Stimulated activated CD8-positive, alpha-beta memory T cell treated with anti-CD3 and anti-CD28 coated beads, Interleukin-4, amount 100 ng/mL, for 24 hours (primary cell): Measurements from ENCODE around the gene MTNR1A.
"Not testable (repeated sequence)": the region's sequence is repeated elsewhere in the genome, so short reads cannot be mapped to it uniquely, and the experiment has no call there.

Experiments
- DNase-seq: peaks from one replicate; pipeline ENCODE4 v3.0.0-alpha.2; 2020; ENCODE audit warnings: low read depth

Gene MTNR1A

GRCh38 chr4:186561748-186562147 lies 6.4 kb upstream of the MTNR1A start:
- no peak for DNase-seq

GRCh38 chr4:186560647-186561046 lies 5.3 kb upstream of the MTNR1A start:
- DNase-seq, result no peak

DNA sequence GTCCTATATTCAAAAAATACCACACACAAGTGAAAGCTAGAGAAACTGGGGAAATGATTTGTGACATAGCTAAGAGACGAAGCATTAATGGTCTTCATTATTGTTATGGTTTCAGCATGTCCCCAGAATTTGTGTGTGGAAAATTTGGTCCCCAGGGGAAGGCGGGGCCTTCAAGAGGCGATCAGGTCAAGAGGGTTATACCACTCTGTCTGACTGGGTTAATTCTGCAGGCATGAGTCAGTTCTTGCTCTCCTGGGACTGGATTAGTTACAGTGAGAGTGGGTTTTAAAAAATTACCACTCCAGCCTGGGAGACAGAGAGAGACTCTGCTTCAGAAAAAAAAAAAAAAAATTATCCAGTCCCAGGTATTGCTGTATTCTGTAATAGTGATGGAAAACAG lies 2.1 kb upstream of the MTNR1A start:
- no peak for DNase-seq

- no peak for DNase-seq
These were observed 1.7 kb upstream of the MTNR1A start for GRCh38 chr4:186557061-186557460.

GRCh38 chr4:186554539-186554913 lies 841 bp downstream of the MTNR1A start:
- no peak for DNase-seq

DNA sequence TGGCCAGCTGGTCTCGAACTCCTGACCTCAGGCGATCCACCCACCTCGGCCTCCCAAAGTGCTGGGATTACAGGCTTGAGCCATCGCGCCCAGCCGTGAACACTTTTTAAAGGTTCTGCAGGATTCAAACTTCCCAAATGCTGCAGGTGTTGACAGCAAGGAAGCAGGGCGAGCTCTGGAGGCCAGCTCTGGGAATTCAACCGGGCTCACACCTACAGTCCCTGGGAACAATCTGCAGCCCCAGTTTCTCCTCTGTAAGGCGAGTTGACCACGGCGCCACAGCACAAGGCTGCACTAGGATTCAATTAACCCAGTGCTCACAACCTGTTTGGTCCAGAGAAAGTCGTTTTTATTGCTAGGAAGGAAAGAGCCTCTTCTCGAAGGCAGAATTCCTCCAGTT lies 1.6 kb downstream of the MTNR1A start:
- DNase-seq, result no peak

- no peak for DNase-seq
These were observed 3.5 kb downstream of the MTNR1A start for GRCh38 chr4:186551849-186552248.

GRCh38 chr4:186545436-186545835 lies 9.9 kb downstream of the MTNR1A start:
- DNase-seq, result no peak

DNA sequence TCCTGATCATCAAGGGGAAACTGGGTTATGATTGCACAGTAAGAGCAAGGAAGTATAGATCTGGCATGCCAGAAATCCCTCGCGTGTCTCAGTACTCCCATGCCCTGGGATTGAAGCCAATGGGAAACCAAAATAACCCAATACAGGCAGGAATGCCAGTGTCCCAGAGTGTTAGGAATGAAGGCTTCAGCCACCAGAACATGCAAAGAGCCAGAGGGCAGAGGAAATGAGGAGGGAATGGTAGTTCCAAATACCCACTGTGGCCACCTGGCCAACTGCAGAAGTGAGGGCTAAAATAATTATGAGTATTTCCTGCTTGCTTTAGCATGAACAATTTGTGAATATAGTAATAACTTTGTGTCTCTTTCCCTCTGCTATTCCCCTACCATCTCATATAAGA lies 12.2 kb downstream of the MTNR1A start:
- DNase-seq, result no peak

DNA sequence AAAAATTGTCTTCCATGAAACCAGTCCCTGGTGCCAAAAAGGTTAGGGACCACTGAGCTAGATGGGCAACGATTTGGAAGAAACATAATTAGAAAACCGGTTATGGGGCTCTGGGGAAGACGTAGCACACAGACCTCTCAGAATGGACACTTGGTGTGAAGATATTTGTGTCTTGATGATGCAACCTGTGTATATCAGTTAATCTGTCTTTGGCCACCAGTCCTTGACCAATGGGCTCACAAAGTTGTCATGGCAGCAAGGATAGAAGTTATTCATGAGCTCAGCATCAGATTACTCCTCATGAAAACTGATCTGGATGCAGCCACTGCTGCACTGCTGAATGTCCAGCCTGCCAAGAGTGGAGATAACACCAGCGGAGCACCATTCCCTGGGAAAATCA lies 13.6 kb downstream of the MTNR1A start:
- no peak for DNase-seq

- no peak for DNase-seq
These were observed 17.4 kb downstream of the MTNR1A start for GRCh38 chr4:186537843-186538521.

- no peak for DNase-seq
These were observed 19.1 kb downstream of the MTNR1A start for GRCh38 chr4:186536285-186536684.

- DNase-seq, result no peak
These were observed 21.3 kb downstream of the MTNR1A start for GRCh38 chr4:186534056-186534455.

- not testable (repeated sequence) for DNase-seq
These were observed 31.4 kb downstream of the MTNR1A start for GRCh38 chr4:186523927-186524326.

GRCh38 chr4:186516287-186516686 lies 39.1 kb downstream of the MTNR1A start:
- no peak for DNase-seq

GRCh38 chr4:186514271-186514950 lies 41.0 kb downstream of the MTNR1A start:
- DNase-seq, result no peak

DNA sequence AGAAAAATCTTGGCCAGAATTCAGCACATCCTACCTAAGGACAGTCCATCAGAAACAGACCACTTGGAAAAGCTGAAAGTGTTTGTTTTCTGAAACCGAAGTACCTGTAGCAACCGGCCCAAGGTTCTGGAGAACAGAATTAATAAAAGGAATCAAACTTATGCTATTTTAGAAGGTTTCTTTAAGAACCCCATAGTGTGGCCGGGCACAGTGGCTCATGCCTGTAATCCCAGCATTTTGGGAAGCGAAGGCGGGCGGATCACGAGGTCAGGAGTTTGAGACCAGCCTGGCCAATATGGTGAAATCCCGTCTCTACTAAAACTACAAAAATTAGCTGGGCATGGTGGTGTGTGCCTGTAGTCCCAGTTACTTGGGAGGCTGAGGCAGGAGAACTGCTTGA lies 50.6 kb downstream of the MTNR1A start:
- DNase-seq, result not testable (repeated sequence)

GRCh38 chr4:186502231-186502630 lies 53.1 kb downstream of the MTNR1A start:
- no peak for DNase-seq

DNA sequence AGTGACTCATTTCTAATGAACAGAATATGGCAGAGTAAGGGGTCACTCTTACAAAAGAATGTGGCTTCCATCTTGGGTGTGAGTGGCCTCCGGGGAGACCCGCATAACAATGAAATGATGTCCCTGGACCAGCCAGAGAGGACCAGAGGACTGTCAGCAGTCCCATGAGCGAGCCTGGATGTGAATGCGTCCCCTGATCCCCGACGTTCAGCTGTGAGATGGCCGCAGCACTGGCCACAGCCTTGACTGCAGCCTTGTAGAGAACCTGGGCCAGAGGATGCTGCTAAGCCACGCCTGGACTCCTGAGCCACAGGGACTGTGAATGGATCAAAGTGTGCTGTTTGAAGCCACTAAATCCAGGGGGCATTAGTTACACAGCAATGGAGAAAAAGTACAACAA lies 53.8 kb downstream of the MTNR1A start:
- no peak for DNase-seq

DNA sequence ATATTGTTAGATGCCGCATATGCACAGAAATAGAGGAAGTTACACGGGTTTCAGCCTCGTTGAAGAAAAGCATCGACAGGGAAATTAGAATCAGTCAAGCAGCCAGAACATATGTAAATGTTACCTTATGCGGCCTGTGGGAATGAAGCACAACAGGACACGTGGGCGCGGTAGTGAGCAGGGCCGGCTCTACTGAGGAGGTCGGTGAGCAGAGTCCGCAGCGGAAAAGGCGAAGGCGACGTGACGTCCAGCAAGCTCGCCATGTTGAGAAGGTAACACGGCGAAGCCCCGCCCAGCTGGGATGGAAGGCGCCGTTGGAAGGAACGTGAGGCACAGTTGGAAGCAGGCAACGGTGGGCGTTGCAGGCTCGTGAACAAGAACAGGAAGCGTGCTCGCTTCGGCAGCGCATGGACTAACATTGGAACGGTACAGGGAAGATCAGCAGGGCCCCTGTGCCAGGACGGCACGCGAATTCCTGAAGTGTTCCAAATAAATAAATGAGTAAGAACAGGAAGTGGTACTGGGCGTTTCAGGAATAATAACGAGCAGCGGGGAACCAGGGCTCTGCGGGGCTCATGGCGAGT lies 54.6 kb downstream of the MTNR1A start:
- DNase-seq, result no peak

DNA sequence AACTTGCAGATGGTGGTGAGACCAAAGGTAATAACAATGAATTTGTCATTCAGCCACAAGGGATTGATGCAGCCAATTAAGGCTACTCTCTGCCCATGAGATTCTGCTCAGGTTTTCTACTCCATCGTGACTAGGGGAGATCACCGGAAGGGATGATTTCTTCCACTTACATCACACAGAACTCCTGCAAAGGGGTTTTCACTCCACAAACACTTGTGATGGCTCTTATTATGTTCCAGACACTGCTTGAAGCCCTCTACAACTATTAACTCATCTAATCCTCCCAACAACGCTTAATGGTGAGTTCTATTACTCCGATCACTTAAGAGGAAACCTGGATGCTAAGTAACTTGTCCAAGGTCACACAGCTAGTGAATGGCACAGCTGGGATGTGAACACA lies 55.9 kb downstream of the MTNR1A start:
- DNase-seq, result no peak

DNA sequence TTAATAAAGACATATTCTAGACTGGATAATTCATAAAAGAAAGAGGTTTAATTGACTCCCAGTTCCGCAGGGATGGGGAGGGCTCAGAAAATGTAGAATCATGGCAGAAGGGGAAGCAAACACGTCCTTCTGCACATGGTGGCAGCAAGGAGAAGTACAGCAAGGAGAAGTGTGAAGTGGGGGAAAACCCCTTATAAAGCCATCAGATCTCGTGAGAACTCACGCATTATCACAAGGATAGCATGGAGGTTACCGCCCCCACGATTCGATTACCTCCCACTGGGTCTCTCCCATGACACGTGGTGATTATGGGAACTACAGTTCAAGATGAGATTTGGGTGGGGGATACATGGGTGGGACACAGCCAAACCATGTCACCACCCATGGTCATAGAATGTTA lies 58.3 kb downstream of the MTNR1A start:
- no peak for DNase-seq

DNA sequence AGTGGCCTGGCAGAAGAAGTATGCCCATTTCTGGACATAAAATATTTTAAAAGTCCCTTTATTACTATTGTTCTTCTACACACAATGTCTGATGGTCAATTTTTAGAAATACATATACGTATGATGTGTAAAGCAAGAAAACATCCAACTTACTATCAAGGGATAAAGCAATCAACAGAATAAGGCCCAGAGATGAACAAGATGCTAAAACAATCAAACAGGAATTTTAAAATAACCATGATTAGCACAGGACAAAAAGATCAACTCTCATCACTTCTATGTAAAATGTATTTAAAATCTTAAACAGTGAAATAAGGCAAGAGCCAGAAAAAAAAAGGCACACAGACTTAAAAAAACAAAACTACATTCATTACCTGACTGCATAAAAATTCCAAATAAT lies 60.9 kb downstream of the MTNR1A start:
- no peak for DNase-seq

DNA sequence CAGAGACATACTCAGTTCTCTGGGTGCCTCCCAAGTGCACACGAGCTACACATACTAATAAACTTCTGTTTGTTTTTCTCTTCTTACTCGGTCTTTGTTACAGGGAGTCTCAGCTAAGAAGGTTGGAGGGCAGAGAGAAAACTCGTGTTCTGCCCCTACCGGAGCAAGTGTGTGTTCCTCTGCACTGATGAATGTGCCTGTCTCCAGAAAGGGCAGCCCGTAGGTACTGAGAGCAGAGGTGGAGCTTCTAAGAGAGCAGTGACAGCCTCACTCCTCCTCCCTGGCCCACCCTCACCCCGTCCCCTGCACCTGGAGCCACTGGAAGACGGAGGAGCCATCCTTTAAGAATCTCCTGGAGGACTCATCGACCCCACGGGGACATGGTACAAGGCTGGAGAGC lies 67.6 kb downstream of the MTNR1A start:
- DNase-seq, result no peak
